SIG-M5 (cell line): ENCODE measurements around the gene IL1RAPL2.

ENCODE experiments used
- DNase-seq: peaks from one replicate; lab custom pipeline; 2025; lab: John Stamatoyannopoulos, UW

The IL1RAPL2 gene

DNA sequence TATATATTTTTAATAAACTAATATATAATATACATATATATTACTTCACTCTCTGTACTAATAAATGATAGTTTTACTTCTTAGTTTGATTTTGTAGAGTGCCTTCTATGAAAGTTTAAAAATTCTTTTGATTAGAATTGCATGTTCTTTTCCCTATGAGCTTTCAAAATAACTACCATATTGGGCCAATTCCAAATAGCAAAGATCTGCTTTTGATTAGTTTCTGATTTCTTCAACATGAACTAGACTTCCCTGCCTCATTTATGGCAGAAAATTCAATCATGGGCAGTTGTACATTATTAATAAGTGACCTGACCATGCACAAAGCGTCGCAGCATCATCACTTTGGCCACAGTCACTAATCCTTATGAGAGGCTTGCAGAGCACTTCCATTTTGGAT is 703.4 kb downstream of the IL1RAPL2 start:
- no peak for DNase-seq

DNA sequence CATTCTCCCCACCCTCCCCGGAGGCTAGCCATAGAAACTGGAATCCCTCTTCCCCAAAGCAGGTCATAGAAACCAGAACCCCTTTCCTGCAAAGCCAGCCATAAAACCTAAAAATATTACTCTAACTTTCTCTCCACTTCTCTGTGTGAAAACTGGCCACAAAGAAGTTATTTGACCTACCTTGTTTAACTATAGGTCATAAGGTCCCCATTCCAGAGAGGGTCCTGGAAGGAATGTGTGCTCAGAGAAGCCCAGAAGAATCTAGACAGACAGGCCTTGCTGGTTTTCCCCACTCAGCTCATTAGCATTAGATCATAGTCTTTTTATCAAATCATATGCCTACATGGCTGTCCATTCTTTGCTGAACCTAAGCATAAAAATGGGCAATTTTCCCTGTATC is 707.3 kb downstream of the IL1RAPL2 start:
- no peak for DNase-seq

DNA sequence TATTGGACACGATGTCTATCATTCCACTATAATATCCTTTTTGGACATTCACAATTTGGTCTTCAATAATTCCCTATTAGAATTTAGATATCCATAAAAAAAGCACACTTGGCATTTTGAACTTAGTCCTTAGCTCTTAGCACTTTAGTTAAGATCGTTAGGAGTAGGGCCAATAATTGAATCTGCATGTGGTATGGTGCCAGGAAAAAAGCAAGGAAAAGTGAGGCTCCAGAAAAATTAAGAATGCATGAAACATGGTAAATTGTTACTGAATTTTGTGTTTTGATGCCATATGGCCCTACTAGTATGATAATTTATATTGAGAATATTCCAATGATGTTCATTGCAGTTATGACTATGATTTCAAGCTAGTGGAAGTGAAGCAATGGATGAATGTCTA is 708.1 kb downstream of the IL1RAPL2 start:
- DNase-seq: no peak

DNA sequence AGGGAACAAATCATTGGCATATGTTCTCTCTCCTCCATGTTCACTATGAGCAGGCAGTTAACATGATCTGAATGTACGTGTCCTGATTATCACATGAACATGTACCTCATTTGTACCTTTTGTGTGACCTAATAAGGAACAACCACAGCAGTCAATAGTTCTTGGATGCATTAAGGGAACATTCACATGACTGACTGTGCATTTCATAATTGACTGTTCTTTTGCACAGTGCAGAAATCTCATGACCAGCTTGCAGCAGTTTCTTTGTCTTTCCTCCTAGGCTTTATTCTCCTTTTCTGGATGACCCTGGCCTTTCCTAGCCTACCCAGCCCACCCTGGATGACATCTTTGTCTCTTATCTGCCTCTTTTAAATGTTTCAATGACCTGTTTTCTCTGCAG is 711.1 kb downstream of the IL1RAPL2 start:
- no peak for DNase-seq

DNA sequence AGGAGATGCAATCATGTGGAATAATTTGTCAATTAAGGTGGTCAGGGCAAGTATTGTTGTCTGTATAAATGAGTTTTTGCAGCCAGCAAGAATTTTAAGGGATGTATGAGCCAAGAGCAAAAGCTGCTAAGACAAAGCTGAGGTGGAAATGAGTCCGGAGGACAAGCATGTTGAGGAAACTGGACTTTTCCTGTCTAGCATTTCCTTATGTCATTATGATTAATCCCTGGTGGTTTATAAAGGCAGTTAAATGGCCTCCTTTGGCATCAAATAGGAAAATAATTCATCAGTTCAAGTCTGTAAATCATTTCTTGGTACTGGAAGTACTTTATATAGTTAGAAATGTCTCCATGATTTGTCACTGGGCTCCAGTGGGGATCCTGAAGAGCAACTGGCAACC is 716.1 kb downstream of the IL1RAPL2 start:
- no peak for DNase-seq

DNA sequence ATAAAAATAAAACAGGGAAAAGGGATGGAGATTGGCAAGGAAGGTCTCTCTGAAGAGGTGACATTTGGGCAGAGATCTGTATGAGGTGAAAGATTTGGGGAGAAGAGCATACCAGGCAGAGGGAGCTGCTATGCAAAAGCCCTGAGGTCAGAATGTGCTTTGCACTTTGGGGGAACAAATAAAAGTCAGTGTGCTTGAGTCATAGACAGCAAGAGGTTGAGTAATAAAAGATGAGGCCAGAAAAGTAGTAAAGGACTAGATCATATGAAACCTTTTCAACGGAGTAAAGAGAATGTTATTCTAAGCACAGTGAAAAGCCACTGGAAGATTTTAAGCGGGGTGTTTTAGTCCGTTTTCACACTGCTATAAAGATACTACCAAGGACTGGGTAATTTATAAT is 731.0 kb downstream of the IL1RAPL2 start:
- DNase-seq: no peak

DNA sequence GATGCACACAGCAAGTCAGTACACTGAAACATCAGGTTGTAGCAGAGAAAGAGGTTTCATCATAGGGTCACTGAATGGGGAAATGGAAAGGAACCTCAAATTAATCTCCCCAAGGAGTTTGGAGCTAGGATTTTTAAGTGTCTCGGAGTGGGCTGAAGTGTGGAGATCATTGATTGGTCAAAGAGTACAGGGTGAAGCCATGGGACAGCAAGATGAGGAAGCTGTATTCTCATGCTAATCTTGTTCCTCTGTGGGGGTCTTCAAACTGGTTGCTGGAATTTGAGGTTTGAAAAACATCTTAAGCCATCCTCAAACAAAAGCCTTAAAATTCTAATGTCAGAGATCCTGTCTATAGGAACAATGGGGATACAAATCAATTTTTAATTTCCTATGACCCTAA is 733.3 kb downstream of the IL1RAPL2 start:
- no peak for DNase-seq

DNA sequence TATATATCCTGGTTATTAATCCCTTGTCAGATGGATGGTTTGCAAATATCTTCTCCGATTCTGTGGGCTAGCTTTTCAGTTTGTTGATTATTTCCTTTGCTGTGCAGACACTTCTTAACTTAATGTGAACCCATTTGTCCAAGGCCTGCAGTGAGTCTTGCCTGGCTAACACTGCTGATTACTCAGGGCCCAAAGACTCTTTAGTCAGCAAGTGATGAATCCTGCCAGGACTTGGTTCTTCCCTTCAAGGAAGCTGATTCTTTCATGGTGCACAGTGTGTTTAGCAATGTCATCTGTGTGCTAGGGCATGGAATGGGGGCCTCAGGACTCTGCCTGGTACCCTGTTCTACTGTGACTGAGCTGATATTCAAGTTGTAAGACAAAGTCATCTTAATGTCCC is 736.2 kb downstream of the IL1RAPL2 start:
- DNase-seq: no peak

DNA sequence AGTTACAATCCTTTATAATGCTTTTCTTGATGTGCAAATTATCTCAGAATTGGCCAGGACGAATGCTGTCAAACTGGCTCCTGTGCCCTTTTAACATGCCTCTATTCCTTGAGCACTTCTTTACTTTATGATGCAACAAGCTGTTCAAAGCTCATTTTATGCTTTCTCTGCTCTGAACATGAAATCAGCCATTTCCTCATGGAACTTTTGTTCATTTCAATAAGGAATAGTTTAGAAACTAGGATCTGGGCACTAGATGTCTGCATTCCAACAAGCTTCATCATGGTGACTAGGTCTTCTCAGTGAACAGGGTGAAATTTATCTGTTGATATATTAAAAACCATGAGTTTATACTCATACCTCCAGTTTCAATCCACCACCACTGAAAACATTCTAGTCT is 741.8 kb downstream of the IL1RAPL2 start:
- DNase-seq: no peak

DNA sequence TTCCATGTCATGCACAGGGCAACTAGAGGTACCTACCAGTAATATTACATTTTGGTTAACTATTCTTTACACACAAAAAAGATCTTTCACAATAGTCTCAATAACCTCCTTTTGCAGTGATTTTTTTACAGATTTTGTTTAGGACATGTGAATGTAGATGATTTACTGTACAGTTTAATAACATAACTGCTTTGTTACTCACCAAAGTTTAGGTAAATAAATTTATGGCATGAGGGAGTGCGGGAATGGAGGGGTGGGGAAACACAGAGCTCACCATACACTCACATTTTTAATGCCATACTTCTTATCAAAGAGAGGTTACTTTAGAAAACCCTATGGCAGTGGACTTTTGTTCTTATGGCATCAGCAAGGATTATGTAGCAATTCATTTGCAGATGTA is 747.6 kb downstream of the IL1RAPL2 start:
- no peak for DNase-seq

DNA sequence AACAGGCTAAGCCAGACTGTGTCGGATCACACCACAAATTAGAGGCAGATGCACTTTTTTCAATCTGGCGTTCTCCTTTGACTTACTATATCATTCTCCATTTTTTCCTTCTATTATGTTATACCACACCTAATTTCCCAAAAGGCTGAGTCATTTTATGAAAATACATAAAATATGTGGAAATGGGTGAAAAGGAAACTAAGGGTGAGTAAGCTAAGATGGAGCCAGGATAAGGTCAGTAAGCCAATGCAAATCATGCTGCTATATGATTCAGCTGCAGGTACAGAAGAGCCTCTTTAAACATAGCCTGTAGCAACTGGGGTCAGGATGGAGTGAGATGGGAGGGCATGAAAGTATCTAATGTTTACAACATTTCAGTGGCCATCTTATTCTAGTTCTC is 748.5 kb downstream of the IL1RAPL2 start:
- DNase-seq: no peak

DNA sequence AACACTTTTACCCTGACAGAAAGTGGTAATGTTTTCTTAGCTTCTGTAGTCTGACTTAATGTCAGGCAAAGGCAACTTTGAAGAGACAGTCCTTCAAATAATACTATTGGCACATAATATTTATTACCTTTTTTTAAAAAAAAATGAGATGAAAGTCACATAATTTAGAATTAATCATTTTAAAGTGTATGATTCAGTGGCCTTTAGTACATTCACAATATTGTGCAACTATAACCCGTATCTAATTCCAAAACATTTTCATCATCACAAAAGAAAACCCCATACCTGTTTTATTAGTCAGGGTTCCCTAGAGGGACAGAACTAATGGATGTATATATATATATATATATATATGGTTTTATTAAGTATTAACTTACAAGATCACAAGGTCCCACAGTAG is 749.2 kb downstream of the IL1RAPL2 start:
- DNase-seq: no peak

DNA sequence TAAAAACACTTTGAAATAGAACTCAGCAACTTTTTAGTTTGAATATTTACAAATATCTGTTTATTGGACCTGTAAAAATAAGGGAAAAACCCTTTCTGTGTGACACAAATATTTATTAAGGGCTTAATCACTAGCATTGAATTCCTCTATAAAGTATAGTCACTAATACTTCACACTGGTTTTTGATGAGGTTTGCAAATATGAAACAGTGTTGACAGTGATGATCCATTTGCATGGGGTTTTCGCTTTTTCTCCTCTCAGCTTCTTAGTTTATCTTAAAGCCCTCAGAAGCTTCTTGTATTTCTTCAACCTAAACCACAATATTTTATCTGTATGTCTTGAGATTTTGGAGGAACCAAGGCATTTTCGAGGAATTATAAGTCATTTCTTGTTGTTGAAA is 751.1 kb downstream of the IL1RAPL2 start:
- no peak for DNase-seq

DNA sequence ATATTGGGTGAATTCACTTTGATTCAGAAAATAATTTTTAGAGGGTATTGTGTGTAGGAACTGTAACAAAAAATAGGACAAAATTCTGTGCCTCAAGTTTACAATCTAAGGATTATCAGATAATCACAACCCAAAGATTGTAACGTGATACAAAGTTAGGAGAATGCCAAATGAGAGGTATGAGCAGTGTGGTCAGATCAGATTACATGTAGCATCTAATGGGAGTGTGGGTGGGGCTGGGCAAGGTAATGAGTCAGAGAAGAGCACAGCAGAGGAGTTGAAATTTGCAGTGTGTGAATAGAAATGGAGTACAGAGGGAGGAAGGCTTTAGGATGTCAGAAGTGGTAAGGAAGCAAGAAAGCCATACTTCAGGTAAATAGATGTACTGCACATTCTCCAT is 757.9 kb downstream of the IL1RAPL2 start:
- no peak for DNase-seq

DNA sequence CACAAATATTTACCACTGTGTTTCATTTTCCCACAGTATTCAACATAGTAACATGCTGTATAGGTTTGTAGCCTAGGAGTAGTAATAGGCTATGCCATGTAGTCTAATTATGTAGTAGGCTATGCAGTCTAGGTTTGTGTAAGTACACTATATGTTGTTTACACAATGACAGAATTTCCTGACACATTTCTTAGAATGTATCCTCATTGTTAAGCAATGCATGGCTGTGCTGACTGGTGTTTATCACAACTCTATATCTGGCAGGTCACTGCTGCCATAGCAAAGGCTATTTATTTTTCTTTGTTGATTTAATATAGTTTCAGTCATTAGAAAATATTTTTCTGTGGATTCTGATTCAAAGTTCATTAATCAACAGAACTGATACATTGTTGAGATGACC is 762.8 kb downstream of the IL1RAPL2 start:
- no peak for DNase-seq

DNA sequence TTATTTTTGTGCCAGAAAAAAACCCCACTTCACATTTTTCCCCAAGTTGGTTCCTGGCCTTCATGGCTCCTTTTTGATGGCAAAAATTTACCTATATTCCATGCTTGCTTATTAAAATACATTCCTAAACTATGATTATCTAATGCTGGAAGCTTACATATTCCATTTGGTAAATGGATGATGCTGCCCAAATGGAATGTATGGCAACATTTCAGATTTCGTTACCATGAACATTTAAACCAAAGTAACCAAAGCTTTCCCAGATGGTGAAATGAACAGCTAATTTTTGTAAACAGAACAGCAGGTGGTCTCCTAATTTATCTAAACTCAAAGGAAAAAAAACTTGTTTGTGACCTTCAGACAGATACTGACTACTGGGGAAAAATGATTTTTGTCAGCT is 765.2 kb downstream of the IL1RAPL2 start:
- no peak for DNase-seq

DNA sequence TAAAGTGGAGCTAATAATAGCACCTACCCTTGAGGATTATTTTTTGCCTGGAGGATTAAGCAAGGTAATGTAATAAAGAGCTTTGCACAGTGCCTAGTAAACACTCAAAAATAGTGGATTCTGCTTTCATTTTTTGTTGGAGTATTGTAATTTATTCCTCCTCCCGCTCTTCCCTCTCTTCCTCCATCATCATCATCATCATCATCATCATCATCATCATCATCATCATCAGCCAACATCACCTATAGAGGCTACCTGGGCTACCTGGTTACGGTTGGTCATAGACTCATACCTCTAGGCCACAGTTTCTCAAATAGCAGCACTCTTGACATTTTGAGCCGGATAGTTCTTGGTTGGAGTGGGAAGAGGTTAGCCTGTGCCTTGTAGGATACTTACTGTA is 781.4 kb downstream of the IL1RAPL2 start:
- no peak for DNase-seq

DNA sequence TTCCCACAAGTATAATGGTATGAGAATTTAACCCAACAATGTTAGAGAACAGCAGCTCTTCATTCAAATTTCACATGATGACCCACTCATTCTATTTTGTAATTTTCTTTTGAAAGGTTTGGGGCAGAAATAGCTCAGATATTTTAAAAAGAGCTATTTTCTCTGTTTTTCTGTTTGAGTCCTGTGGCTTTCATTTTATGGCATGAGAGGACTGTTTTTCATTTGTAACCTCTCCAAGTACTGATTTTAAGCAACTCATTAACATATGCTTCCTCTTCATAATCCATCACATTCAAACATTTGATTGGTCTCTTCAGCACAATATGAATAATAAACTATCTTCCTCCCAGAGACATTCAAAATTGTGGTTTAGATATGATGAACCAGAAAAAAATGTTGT is 783.5 kb downstream of the IL1RAPL2 start:
- DNase-seq: no peak

DNA sequence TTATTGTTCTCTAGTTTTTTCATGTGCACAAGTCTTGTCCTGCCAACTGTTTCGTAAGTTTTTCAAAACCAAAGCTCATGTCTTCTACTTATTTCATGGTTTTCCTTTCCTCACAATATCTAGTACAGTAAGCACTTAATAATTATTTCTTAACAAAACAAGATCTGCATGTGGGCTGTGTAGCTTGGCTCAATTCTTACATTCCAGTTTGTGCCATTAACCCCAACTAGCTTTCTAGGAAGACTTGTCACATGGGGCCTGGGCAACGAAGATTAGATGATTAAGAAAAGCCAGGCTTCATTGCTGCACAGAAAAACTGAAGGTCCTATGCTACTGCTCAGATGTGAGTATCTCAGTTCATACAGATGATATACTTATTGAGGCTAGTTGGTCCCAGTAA is 809.8 kb downstream of the IL1RAPL2 start:
- DNase-seq: no peak

DNA sequence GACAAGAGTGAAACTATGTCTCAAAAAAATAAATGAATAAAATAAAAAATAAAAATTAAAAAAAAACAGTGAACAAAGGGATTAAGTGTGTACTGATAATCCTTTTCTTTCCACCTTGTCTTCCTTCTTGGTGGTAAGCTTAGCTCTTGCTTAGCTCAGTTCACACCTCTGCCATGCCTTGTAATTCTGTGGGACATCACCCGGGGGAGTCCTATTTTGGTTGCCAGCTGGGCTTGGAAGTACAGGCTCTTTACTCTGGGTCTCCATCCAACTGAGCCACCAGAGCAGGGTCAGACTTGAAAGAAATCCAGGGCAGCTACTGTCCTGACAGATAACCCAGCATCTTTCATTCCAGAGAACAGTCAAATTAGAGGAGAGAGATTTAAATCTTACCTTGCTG is 858.7 kb downstream of the IL1RAPL2 start:
- no peak for DNase-seq

DNA sequence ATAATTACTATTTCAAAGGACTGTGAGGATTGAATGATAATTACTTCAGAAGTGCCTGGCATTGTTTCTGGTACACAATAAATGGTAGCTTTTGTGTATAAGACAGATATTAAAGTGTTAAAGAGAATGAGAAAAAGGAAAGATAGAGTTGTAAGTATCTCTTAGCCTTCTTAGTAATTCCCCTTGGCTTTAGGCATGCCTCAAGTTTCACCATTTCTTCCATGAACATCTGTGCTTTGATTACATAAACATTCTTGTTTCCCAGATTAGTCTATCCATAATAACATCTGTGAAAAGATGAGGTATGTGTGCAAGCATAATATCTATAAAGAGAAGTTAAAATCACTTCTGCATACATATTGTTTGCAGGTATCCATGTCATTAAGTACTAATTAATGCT is 885.4 kb downstream of the IL1RAPL2 start:
- DNase-seq: no peak

DNA sequence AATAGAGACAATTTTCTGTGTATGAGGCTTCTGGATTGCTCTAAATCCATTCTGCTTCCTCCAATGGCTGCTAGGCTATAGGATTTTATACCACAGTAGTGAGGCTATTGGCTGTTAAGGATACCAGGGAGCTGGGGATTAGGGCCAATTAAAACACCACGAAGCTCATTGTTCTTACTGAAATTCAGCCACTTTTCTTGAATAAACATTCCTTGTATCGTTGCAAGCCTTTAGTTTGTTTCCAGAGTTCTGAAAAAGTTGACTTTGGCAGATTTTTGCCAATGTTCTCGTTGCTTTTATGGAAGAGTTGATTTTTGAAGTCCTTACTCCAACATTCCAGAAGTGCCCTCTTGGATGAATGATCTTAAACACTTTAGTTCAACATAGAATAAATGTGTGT is 892.8 kb downstream of the IL1RAPL2 start:
- no peak for DNase-seq

DNA sequence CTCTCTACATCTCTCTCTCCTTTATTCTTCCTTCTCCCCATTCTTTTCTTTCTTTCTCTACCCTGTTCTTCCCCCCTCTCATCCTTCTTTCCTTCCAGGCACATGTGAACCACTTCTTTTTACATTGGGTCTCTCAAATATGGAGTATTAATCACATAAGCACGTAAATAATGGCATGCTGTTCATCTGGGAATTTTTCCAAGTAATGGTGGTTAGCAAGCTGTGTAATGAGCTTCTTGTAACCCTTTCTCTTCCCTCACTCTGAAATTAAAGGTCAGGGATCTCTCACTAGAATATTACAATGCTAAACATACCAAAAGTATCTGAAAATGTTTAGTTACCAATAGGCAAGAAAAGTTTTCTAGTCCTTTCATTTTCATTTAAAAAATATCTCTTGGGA is 894.4 kb downstream of the IL1RAPL2 start:
- DNase-seq: no peak

DNA sequence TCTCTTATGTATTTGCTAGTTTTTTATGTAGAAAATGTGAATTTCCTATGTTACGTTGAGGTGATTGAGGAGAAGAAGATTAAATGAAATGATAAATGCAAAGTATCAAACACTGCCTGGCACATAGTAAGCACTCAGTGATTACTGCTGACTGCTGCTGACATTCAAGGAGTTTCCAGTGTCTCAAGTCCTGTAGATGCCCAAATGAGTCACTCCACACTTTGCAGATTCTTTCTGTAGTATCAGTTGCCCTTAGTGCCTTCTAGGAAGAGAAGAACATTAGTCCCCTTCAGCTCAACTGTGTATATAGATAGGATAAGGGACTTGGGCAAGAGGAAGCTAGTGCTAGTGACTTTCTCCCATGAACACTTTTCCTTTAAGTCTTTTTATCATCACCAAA is 895.0 kb downstream of the IL1RAPL2 start:
- DNase-seq: no peak

DNA sequence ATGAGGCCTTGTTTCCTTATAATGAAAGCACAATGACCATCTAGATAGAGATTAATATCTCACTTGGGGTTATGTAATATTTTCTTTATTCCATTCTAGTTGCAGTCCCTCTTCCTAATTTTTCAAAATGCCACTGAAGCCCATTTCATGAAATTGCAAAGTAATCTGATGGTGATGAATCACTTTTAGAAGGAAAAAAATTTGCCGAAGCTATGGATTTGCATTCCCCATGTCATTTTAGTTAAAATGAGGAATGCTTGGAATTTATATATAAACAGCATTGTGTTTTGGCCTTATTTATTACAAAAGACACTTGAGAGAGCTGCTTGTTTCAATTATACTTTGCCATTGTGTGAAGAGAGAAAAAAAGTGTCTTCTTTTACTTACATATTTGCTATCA is 896.2 kb downstream of the IL1RAPL2 start:
- no peak for DNase-seq
